Measurements from ENCODE around the gene DDC.

The DDC gene

GRCh38 chr7:50449881-50450589 lies 115.2 kb downstream of the DDC start, which contains the start of gene FIGNL1:
TSS of gene FIGNL1 (minus strand) at chr7:50450350. CDS start at chr7:50447287, 3,063 bp downstream.
- peak within 1 kb of the TSS; percentile 83 to 99 (median 95) for H3K4me2 ChIP-seq

GRCh38 chr7:50449501-50449880 lies 115.7 kb downstream of the DDC start:
- peak overlapping the region; percentile 73 to 89 (median 82) for H3K9ac ChIP-seq
- peaks cover 22 to 37% (median 34%) of the 10 kb centered on the region in 11 experiments for H3K36me3 ChIP-seq
- H3K27ac ChIP-seq = peak overlapping the region; percentile 5 to 84 (median 74); a peak in 18 of 22 replicates
- no peaks in the 10 kb centered on the region for H3K9me3 ChIP-seq (replicated peaks in 1 of 11)
- H3K4me3 ChIP-seq = peak overlapping the region; percentile 69 to 91 (median 84)
- H4K20me1 ChIP-seq = 0 out of 22 replicates have a peak, but pooled peaks cover 0 to 8% (median 0%) of the 10 kb centered on the region in 11 experiments
- H3K4me2 ChIP-seq = peak overlapping the region; percentile 83 to 99 (median 95)
- H3K4me1 ChIP-seq = peaks cover 18 to 25% (median 22%) of the 10 kb centered on the region in 10 experiments
- no peak for TF ChIP-seq Cebpa-rat (IDR thresholded peaks at IDR 0.05)
- no peaks in the 10 kb centered on the region for H3K27me3 ChIP-seq

More at GRCh38 chr7:50449881-50450589, 115.2 kb downstream of the DDC start, which contains the start of gene FIGNL1:
- Histone ChIP-seq H3K27me3 (no peaks in the 10 kb centered on the region), H3K4me1 (peaks cover 18 to 25% (median 22%) of the 10 kb centered on the region in 10 experiments), H3K27ac (peak within 1 kb of the TSS; percentile 5 to 84 (median 74); a peak in 21 of 22 replicates), H3K36me3 (peaks cover 21 to 31% (median 29%) of the 10 kb centered on the region in 11 experiments), H3K9ac (peak within 1 kb of the TSS; percentile 73 to 89 (median 82)), H3K4me3 (peak within 1 kb of the TSS; percentile 69 to 91 (median 84)), H3K9me3 (replicated peaks in 1 of 11) (no peaks in the 10 kb centered on the region), H4K20me1 (0 out of 22 replicates have a peak, but pooled peaks cover 0 to 8% (median 0%) of the 10 kb centered on the region in 11 experiments)
- TF ChIP-seq Cebpa-rat (IDR thresholded peaks at IDR 0.05) = no peak

- Histone ChIP-seq H3K4me2 (peak overlapping the region; percentile 83 to 99 (median 95); a peak in 21 of 22 replicates), H3K27me3 (no peaks in the 10 kb centered on the region), H3K27ac (no peak overlapping the region), H3K4me3 (peak overlapping the region in 6 of 10 experiments; percentile 69 to 89 (median 82); a peak in 6 of 20 replicates), H3K4me1 (peaks cover 18 to 25% (median 22%) of the 10 kb centered on the region in 10 experiments), H3K9me3 (replicated peaks in 1 of 11) (no peaks in the 10 kb centered on the region), H4K20me1 (0 out of 22 replicates have a peak, but pooled peaks cover 0 to 8% (median 0%) of the 10 kb centered on the region in 11 experiments), H3K9ac (peak overlapping the region in 8 of 11 experiments; percentile 76 to 89 (median 82); a peak in 11 of 22 replicates), H3K36me3 (peaks cover 22 to 43% (median 41%) of the 10 kb centered on the region in 11 experiments)
- TF ChIP-seq Cebpa-rat (IDR thresholded peaks at IDR 0.05) = no peak
Measured at GRCh38 chr7:50448823-50449222, 116.4 kb downstream of the DDC start.

- no peak for TF ChIP-seq Cebpa-rat (IDR thresholded peaks at IDR 0.05)
- H3K27me3 ChIP-seq = no peaks in the 10 kb centered on the region
- H3K4me2 ChIP-seq = no peak overlapping the region
- no peak overlapping the region for H3K27ac ChIP-seq
- H3K4me1 ChIP-seq = peaks cover 18 to 25% (median 22%) of the 10 kb centered on the region in 10 experiments
- H3K9me3 ChIP-seq (replicated peaks in 1 of 11) = no peaks in the 10 kb centered on the region
- H3K36me3 ChIP-seq = peaks cover 22 to 66% (median 61%) of the 10 kb centered on the region in 11 experiments
- H3K9ac ChIP-seq = no peak overlapping the region
- H3K4me3 ChIP-seq = no peak overlapping the region
- 0 out of 22 replicates have a peak, but pooled peaks cover 0 to 8% (median 0%) of the 10 kb centered on the region in 11 experiments for H4K20me1 ChIP-seq
Measured at GRCh38 chr7:50446542-50446960, 118.7 kb downstream of the DDC start.

GRCh38 chr7:50436133-50436806 lies 128.9 kb downstream of the DDC start:
- peak overlapping the region in 3 of 11 experiments; percentile 10 to 69 (median 62); a peak in 5 of 22 replicates for H3K4me2 ChIP-seq

GRCh38 chr7:50431722-50432305 lies 133.4 kb downstream of the DDC start:
- no peak overlapping the region for H3K4me2 ChIP-seq
- H3K4me3 ChIP-seq = no peak overlapping the region
- H3K4me1 ChIP-seq = peaks cover 0 to 17% (median 0%) of the 10 kb centered on the region in 10 experiments; a peak in 6 of 20 replicates
- no peak overlapping the region for H3K27ac ChIP-seq
- H3K9me3 ChIP-seq (replicated peaks in 1 of 11) = no peaks in the 10 kb centered on the region
- H3K9ac ChIP-seq = no peak overlapping the region
- H3K27me3 ChIP-seq = no peaks in the 10 kb centered on the region
- TF ChIP-seq Cebpa-rat (IDR thresholded peaks at IDR 0.05) = no peak
- H3K36me3 ChIP-seq = peaks cover 0 to 5% (median 1%) of the 10 kb centered on the region in 11 experiments; a peak in 7 of 22 replicates
- no peaks in the 10 kb centered on the region for H4K20me1 ChIP-seq

More at GRCh38 chr7:50436133-50436806, 128.9 kb downstream of the DDC start:
- peaks cover 0 to 14% (median 0%) of the 10 kb centered on the region in 11 experiments; a peak in 2 of 22 replicates for H3K9me3 ChIP-seq (replicated peaks in 1 of 11)
- TF ChIP-seq Cebpa-rat (IDR thresholded peaks at IDR 0.05) = no peak
- peak overlapping the region in 3 of 11 experiments; percentile 42 to 57 (median 53); a peak in 4 of 22 replicates for H3K27ac ChIP-seq
- H3K36me3 ChIP-seq = peaks cover 17 to 50% (median 45%) of the 10 kb centered on the region in 11 experiments
- H4K20me1 ChIP-seq = no peaks in the 10 kb centered on the region
- H3K27me3 ChIP-seq = no peaks in the 10 kb centered on the region
- H3K4me3 ChIP-seq = no peak overlapping the region
- H3K4me1 ChIP-seq = peaks cover 0 to 23% (median 0%) of the 10 kb centered on the region in 10 experiments; a peak in 6 of 20 replicates
- H3K9ac ChIP-seq = no peak overlapping the region

- Histone ChIP-seq H3K27ac (no peak overlapping the region), H3K36me3 (peaks cover 0 to 5% (median 0%) of the 10 kb centered on the region in 11 experiments; a peak in 1 of 22 replicates), H3K4me1 (peaks cover 0 to 12% (median 0%) of the 10 kb centered on the region in 10 experiments; a peak in 6 of 20 replicates), H3K9me3 (replicated peaks in 1 of 11) (no peaks in the 10 kb centered on the region), H4K20me1 (no peaks in the 10 kb centered on the region), H3K27me3 (no peaks in the 10 kb centered on the region), H3K9ac (no peak overlapping the region), H3K4me2 (no peak overlapping the region), H3K4me3 (no peak overlapping the region)
- TF ChIP-seq Cebpa-rat (IDR thresholded peaks at IDR 0.05) = no peak
Measured at GRCh38 chr7:50431316-50431715, 133.9 kb downstream of the DDC start.

GRCh38 chr7:50428911-50429310 lies 136.3 kb downstream of the DDC start:
- Histone ChIP-seq H3K4me2 (no peak overlapping the region), H3K36me3 (0 out of 22 replicates have a peak, but pooled peaks cover 0 to 5% (median 0%) of the 10 kb centered on the region in 11 experiments), H3K9me3 (replicated peaks in 1 of 11) (no peaks in the 10 kb centered on the region), H3K27me3 (no peaks in the 10 kb centered on the region), H3K4me3 (no peak overlapping the region), H3K27ac (no peak overlapping the region), H3K9ac (no peak overlapping the region), H3K4me1 (peaks cover 2 to 11% (median 5%) of the 10 kb centered on the region in 10 experiments; a peak in 17 of 20 replicates), H4K20me1 (no peaks in the 10 kb centered on the region)
- TF ChIP-seq Cebpa-rat (IDR thresholded peaks at IDR 0.05) = no peak
